Measurements from ENCODE around the gene KRTAP4-6. TPM values are rescaled to one million over a fixed set of nuclear protein-coding genes. Genes with fewer than 3 reads are reported as not detected.
"Not testable (repeated sequence)": the region's sequence is repeated elsewhere in the genome, so short reads cannot be mapped to it uniquely, and the experiment has no call there.

KRTAP4-6 gene
- total RNA-seq, result not detected

DNA sequence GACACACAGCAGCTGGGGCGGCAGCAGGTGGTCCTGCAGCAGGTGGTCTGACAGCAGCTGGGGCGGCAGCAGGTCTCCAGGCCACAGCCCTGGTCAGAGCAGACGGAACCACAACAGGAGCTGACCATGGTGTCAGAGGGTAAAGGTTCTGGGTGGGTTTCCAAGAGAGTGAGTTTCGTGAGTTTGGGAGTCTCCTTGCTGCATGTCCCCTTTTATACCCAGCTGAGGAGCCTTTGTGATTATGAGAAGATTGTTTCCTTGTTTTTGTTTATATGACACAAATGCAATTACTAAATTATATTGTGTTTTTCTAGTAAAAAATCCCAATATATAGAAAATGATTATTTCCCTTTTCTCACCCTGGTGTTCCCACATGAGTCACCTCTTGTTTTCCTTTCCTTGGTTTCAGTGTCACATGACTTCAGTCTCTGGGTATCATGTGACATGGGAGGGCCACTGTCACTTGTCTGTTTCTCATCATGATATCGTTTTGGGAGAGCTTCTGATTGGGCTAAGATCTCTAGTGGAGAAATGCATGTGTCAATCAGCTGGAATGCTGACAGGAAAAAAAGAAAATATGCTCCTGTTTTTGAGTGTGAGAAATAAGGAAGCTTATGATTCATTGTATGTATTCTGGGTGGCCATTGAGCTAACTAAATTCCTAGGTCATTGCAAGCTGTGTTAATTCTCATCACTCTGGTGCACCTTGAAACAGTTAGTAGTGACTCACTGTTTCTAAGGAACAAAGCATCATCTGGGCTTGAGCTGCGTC lies at the start of gene KRTAP4-6:
TSS of gene KRTAP4-6 (minus strand) at position 185 of the 772 bp plus-strand sequence. CDS start at position 128, 57 bp downstream.
- TF ChIP-seq, protein P1, sequence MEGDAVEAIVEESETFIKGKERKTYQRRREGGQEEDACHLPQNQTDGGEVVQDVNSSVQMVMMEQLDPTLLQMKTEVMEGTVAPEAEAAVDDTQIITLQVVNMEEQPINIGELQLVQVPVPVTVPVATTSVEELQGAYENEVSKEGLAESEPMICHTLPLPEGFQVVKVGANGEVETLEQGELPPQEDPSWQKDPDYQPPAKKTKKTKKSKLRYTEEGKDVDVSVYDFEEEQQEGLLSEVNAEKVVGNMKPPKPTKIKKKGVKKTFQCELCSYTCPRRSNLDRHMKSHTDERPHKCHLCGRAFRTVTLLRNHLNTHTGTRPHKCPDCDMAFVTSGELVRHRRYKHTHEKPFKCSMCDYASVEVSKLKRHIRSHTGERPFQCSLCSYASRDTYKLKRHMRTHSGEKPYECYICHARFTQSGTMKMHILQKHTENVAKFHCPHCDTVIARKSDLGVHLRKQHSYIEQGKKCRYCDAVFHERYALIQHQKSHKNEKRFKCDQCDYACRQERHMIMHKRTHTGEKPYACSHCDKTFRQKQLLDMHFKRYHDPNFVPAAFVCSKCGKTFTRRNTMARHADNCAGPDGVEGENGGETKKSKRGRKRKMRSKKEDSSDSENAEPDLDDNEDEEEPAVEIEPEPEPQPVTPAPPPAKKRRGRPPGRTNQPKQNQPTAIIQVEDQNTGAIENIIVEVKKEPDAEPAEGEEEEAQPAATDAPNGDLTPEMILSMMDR (IDR thresholded peaks at IDR 0.05; ENCODE audit: low read depth), result no peak

DNA sequence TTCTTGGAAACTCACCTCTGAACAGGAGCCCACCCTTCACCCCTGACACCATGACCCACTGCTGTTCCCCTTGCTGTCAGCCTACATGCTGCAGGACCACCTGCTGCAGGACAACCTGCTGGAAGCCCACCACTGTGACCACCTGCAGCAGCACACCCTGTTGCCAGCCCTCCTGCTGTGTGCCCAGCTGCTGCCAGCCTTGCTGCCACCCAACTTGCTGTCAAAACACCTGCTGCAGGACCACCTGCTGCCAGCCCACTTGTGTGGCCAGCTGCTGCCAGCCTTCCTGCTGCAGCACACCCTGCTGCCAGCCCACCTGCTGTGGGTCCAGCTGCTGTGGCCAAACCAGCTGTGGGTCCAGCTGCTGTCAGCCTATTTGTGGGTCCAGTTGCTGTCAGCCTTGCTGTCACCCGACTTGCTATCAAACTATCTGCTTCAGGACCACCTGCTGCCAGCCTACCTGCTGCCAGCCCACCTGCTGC lies 49.5 kb upstream of the KRTAP4-6 start, which contains the start of gene KRTAP9-1:
TSS of gene KRTAP9-1 (plus strand) at position 51 of the 482 bp plus-strand sequence. CDS start at position 51, 0 bp downstream.
- TF ChIP-seq, protein P1 (IDR thresholded peaks at IDR 0.05; ENCODE audit: low read depth), result not testable (repeated sequence)

DNA sequence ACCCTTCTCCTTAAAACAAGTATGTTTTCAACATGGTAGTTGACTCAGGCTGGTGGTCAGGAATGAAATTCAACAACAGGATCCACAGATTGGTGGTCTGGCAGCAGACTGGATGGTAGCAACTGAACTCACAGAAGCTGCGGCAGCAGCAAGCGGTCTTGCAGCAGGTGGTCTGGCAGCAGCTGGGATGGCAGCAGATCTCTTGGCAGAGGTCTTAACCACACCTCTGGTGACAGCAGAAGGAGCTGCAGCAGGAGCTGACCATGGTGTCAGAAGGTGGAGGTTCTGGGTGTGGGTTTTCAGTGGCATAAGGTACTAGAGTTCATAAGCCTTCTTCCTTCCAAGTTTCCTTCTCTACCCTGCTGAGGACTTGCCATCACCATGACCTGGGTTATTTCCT lies 46.5 kb upstream of the KRTAP4-6 start:
- TF ChIP-seq, protein P1 (IDR thresholded peaks at IDR 0.05; ENCODE audit: low read depth), result no peak

DNA sequence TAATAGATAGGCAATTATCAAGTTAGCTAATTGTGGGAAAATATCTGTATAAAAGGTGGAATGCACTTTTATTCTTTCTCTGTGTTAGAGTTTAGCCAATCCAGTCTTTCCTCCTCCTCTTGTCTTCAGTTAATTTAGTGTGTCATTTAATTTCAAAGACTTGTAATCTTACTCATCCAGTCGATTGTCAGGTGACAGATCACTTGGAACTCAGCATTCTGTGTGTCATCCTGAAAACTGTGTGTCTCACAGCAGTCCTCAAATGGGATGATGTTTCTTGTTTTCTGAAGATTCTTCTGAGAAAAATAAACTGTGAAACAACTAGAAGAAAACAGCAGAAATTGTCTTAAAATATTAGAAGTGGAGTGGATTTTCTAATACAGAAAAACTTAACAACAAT lies 44.7 kb upstream of the KRTAP4-6 start:
- TF ChIP-seq, protein P1 (IDR thresholded peaks at IDR 0.05; ENCODE audit: low read depth), result no peak

DNA sequence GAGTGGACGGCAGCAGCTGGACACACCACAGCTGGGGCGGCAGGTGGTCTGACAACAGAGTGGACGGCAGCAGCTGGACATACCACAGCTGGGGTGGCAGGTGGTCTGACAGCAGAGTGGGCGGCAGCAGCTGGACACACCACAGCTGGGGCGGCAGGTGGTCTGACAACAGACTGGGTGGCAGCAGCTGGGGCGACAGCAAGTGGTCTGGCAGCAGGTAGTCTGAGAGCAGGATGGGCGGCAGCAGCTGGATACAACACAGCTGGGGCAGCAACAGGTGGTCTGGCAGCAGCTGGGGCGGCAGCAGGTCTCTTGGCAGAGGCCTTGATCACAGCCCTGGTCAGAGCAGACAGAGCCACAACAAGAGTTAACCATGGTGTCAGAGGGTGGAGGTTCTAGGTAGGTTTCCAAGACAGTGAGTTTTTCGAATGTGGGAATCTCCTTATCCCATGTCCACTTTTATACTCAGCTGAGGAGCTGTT lies 44.2 kb upstream of the KRTAP4-6 start, which contains the start of gene KRTAP4-1:
TSS of gene KRTAP4-1 (minus strand) at position 432 of the 482 bp plus-strand sequence. CDS start at position 375, 57 bp downstream.
- TF ChIP-seq, protein P1 (IDR thresholded peaks at IDR 0.05; ENCODE audit: low read depth), result no peak

DNA sequence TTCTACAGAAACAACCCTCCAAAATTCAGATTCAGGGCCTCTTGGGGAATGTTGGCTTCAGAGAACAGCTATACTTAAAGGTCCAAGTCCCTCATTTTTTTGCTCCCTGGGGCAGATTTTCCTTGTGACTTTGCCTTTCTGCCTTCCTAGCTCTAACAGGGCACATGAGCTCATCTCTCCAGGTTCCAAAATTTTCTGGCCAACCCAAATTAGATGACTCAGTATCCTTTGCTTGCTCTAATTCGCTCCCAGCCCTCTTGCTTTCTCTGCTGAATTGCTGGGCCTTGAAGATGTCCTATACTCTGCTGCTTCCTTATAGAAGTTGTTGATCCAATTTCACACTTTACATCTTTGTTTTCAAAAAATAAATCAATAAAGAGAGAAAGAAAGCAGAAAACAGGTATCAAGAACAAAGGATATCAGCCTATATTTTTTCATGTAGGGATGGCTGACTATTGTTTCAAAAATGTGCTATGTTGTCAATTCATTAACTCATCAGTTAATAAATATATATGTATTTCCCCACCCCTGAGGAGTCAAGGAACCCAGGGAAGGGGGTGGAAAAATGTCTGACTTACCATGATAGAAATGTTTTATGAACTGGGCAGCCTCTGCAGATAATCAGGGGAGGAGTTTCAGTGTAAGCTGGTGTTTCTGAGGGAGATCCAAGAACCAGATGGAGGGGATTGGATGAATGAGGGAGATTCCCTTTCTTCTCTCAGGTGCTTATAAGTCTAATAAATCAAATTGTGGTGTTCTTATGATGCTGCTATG lies 38.7 kb upstream of the KRTAP4-6 start:
- TF ChIP-seq, protein P1 (IDR thresholded peaks at IDR 0.05; ENCODE audit: low read depth), result no peak

DNA sequence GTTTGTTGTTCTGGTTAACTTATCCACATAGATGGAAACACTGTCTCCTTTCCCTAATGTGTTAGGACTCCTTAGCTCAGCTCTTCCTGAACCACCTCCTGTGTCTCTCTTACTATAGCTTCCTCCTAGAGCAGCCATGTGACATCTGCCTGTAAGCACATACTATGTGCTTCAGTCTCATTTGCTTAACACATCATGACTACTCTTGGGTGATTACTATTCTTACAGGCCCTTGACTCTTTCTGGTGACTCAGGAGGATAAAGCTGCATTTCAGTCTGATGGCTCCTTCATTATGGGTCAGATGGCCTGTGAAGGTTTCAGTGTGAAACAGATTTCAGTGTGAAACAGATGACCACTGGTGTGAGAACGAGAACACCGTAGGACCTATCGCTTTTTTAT lies 38.0 kb upstream of the KRTAP4-6 start:
- TF ChIP-seq, protein P1 (IDR thresholded peaks at IDR 0.05; ENCODE audit: low read depth), result no peak
